Measurements from ENCODE around the gene PHAF1.

The PHAF1 gene

DNA sequence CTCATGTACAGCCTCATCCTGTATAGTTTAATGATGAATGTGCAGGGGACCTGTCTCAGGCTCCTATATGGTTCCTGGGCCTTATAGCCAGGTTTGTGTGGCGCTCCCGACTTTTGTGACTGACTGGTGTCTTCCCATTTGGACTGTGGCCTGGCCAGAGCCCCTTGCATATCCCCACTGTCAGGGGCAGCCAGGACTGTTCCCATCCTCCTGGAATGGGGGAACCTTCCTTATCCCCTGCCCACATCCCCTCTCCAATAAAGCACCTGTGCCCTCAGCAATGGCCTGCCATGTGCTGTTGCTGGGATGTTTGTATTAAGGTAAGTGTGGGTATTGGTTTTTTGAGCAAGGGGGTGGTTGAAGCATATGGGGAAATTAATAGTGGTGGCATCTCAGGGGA lies 38.5 kb downstream of the PHAF1 start:
- no peak for DNase-seq

DNA sequence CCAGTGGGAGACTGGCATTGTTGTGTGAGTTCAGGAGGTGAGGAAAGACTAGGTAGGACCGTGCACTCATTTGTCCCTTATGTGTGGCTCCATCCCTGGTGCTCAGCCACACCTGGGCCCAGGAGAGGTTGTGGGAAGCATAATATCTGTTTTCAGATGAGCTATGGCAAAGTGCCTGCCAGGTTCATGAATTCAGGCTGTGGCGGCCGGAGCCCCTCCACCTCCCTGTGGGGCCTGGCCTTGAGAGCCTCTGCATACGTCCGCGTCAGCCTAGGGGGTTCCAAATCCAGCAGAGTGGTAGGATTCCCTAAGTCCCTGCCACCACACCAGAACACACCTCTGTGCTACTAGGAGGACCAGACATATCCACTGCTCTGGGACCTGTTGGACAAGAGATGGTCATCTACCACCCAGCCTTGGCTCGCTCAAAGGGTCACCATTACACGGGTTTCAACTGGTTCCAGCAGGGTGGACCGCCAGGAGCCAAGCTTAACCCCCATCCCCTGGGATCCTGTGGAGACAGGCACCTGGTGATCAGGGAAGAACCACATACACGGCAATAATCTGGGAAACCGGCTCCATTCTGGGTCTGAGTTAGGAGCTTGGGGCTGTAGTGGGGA lies 39.0 kb downstream of the PHAF1 start:
- no peak for DNase-seq

DNA sequence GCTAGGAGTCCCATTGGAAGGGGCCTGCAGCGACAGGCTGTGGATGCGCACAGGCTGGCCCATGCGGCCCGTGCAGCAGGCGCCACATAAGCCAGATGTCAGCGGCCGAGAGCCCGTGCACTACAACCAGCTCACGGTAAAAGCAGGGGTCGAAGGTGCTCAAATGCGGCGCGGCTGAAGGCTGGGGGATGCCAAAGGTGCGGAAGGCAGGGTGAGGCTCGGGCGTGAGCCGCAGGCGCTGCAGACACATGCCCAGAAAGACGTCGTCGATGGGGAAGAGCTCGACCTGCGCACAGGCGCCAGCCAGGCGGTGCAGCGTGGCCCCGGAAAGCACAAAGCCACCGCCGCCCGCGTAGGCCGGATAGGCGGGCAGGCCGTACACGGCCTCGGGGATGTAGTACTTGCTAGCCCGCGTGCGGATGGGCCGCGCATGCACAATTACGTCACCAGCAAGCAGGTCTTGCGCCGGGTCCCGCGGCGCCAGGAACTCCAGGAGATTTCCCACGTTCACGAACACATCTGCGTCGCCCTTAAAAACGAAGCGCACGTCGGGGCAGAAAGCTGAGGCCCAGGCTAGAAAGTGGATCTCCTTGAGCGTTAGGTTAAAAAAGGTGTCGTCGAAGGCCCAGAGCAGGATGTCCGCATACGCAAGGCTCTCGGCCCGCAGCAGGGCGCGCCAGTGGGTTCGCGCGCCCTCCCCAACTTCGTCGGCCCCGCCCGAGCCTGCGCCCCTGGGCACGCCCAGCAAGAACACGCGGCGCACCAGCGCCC lies 39.7 kb downstream of the PHAF1 start:
- DNase-seq, result no peak

DNA sequence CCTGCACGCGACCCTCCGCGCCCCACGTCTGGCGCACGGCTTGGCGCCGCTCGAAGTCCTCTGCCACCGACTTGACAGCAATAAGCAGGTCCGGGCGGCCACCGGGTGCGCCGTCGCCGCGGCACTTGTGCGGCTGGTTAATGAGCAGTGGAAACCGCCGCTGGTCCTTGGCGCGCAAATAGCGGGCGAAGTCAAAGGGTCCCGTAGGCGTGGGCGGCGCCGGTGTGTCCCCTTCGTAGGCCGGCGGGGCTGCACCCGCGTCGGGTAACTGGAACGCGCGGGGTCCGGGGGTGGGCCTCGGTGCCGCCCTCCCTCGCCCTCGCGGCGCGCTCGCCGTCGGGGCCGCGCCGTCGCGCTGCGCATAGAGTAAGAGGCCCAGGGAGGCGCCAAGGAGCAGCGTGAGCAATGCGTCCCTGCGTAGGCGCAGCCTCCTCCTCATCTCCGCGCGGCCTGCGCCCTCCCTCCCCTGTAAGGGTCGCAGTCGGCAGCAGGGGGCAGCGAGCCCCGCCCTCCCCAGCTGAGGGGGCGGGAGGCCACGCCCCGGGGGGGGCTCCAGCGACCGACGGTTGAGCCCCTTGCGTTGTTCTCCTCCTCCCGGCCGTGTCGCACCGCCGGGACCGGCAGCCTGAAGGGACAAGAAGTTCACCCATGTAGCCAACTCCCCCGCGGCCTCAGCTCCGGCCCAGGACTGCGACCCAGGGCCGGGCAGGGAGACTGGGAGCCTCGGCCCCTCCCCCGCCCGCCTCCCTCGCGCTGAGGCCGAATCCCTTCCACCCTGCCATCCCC lies 40.5 kb downstream of the PHAF1 start:
- DNase-seq, result peak; percentile 56

DNA sequence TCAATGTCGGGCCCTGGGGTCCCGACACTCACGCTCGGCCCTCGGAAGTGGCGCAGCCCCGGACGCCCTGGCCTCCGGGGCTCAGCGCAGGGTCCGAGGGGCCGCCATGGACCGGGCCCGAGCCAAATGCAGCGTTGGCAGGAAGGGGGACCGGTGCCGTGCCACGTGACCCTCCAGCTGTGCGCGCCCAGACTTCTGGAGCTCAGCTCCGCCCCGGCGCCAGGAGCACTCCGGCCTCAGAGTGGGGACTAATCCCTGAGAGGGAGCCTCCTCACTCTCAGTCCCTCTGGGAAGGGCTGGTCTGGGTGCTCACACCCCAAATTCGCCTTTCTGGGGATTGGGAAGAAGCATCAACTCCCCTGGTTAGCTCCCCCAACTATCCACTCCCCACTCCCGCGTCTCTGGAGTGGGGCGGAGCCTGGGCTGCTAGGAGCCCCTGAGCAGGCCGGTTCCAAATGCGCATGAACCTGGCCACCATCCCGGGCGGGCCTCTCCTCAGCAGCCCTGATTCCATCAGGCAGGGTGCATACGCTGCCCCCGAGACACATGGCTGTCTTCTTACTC lies 41.2 kb downstream of the PHAF1 start, which contains the start of gene B3GNT9:
Gene B3GNT9, minus strand, starts transcription at position 166 of the 564 bp plus-strand sequence. CDS start 513 bp downstream, outside the sequence.
- DNase-seq, result no peak

DNA sequence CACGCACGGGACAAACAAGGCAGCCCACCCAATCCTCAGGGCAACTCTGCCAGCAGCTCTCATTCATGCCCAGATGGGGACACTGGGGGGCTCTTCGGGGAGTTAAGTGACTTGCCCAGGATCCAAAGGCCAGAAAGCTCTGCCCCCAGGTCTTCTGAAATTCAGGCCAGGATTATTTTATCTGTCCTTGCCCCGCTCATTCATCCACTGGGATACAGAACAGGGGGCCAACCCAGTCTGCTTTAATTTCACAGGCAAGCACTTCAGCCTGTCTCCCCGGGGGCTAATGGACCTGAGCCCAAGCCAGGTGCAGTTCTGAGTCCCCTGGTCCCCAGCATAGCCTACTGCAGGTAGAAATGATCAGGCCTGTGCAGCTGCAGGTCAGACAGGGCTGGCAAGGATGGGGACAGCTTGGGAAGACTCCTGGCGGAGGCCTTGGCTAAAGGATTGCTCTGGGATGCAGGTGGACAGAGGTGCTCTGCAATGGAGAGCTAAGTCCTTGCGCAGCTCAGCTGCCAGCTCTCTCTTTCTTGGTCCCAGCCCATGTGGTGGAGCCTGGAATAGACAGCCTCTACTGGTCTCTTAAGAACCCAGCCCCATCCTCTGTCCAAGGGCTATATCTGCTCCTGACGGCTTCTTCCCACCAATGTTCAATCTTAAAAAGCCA lies 41.8 kb downstream of the PHAF1 start:
- no peak for DNase-seq

DNA sequence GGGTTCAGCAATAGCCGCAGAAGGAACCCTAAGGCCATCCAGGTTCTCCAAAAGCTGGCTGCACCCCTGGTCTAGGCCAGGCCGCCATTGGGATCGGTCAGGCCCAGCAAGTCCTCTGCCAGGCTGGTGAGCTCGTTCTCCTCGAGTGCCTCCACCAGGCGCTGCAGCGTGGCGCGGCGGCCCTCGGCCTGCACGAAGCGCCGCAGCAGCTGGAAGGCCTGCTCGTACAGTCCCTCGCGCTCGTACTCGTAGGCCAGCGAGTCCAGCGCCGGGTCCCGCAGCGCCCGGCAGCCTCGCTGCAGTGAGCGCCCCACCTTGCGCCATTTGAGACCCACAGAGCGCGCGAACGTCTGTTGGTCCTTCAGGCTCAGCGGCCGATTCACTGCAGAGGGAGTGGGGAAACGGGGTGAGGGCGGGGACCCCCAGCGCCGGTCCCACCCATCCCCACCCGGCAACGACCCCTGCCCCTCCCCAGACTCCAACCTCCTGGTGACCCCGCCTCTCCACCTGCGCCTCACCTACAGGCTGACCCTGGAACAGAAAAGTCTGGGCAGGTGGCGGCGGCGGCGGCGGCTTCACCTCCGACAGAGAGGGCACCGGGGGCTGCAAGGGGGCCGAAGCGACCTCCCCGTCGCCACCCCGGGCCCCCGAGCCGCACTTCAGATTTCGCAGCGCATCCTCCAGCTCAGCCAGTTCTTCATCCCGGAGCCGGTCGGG lies 45.0 kb downstream of the PHAF1 start:
- no peak for DNase-seq

DNA sequence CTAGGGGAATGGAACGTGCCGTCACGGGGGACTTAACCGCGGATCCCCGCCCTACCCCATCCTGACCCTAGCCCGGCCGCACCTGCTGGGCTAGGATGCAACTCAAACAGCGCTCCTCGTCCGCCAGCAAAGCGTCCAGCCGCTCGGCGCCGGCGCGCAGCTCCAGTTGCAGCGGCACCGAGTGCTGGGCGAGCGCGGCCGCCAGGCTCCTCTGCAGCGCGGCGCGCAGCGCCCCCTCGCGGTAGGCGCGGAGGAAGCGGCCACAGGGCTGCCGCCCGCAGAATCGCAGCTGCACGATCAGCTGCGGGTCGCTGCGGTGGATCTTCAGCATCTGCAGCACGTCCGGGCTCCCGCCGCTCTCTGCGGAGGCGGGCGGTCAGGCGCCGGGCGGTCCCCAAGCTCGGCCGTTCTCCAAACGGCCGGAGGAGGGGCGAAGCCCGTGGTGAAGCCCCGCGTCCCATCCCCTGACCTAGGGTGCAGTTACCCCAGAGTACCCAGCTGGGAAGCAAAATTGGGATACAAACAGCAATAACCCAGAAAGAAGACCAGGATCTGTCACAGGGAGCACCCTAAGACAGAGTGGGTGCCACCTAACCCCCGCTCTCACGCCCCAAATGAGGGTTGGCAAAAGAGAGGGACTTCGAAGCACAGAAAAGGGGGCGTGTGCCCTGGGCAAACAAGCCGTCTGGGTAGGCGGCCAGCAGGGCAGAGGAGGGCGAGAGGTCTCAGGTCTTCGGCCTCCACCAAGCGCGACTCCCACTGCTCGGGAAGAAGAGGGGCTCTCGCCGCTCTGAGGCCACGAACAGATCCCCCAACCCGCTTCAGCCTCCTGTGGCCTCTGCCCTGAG lies 45.8 kb downstream of the PHAF1 start:
- DNase-seq, result peak; percentile 82

DNA sequence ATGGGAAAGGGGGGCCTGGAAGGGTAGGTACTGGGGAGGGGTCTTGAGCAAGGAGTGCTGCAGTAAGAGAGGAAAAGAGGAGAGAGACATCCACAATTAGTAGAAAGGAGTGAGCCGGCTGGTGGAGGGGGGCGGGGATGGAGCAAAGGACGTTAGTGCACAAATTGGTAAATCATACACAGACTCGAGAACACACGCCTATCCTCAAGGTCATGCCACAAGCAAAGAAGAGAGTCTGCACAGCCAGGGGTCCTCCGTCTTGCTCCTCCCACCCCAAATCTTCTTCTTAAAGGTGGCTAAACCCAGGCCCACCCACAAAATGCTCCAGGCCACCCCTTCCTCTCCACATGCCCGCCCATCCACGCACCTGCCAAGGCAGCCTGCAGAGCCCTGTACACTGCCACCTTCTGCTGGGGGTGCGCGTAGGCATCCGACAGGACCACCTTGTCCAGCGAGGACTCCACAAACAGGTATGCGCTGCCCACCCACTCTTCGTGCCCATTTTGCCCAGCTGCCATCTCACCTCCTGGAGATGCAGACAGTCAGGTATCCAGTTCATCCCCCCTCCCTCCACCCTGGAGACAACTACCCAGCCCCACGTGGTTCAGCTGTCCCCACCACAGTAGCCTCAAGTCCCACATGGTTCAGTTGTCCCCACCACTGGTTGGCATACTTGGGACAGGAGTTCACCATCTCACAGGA lies 46.6 kb downstream of the PHAF1 start:
- DNase-seq, result no peak

DNA sequence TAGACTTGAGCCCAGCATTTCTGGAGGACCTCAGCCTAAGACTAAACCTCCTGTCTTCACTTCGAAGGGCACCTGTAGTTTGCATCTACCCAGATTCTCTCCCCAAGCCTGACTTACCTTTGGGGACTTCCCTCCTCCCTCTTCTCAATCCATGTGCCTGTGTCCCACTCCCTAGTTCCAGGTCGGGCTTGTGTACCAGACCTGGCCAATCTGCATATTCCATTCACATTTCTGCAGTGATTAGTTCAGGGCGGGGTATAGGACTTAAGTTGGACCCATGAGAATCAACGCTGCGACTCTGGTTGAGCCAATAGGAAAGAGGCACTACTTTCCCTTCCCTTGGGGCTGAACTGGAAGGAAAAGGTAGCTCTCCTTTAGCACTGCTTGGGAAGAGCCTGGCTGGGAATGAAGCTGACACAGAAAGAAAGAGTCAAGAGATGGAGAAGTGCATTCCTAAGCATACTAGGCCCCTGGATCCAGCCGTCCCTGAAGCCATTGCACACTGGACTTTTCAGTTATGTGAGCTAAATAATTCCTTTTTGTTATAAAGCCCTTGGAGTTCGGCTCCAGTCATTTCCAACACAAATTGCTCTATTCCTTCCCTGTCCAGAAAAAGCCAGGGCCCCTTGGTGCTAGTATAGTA lies 47.5 kb downstream of the PHAF1 start:
- no peak for DNase-seq

DNA sequence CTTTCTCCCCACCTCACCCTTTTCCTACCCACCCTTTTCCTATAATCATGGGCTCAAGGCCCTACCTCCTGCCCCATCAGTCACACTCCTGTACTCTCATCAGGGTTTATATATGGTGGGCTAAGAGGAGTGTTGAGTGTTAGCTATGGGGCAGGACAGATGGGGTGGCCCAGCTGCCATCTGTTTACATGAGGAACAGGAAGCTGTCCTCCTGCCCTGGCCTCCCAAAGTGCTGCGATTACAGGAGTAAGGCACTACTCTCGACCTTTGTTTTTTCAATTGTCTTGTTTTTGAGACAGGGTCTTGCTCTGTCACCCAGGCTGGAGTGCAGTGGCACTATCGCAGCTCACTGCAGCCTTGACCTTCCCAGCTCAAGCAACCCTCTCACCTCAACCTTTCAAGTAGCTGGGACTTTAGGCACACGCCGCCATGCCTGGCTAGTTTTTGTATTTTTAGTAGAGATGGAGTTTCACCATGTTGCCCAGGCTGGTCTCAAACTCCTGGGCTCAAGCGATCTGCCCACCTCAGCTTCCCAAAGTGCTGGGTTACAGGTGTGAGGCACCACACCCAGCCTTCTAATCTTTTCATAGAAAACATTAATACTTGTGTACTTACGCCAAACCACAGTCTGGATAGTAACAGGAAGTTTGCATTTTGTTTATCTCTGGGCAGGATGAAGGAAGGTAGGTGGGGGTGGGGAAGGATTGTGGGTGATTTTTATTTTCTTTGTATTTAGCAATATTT lies 48.3 kb downstream of the PHAF1 start:
- no peak for DNase-seq

DNA sequence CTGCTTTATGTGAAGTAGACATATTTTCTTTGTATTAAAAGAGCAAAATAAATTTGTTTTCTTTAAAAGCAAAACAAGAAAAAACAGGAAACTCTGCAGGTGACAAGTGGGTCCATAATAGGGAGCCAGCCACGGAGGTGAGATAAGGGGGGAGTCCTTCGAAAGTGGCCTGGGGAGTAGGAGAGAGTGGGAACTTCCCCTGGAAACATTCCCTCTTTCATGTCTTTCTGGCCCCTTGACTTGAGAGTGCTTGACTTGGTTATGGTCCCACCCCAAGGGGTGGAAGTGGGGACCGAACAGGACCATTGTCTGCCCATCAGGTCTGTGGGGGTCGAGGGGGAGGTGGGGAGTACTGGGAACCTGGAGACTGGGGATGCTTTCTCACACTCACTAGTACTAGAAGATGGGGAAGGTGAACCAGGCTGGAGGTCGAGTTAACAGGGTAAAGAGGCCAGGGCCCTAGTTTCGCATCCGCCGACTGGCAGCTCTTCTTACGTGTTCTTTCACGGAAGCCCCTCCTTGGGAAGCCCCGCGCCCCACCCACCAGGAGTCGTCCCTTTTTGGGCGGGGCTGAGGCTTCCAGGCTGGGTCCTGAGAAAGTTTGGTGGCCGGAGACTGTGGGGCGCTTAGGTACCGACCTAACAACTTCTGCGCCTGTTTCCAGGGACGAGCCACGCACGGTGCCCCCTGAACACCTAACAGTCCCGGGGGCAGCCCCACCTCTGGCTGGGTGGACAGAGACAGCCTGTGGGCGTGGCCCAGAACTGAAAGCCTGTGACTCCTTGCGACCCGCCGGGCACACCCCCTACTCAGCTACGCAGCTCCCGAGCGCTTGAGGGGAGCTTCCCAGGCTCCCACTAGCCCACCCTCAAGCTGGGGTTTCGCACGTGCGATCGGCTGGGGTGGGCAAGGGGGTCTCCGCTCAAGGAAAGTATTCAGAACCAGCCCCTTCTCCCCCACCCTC lies 49.2 kb downstream of the PHAF1 start:
- peak; percentile 76 for DNase-seq

DNA sequence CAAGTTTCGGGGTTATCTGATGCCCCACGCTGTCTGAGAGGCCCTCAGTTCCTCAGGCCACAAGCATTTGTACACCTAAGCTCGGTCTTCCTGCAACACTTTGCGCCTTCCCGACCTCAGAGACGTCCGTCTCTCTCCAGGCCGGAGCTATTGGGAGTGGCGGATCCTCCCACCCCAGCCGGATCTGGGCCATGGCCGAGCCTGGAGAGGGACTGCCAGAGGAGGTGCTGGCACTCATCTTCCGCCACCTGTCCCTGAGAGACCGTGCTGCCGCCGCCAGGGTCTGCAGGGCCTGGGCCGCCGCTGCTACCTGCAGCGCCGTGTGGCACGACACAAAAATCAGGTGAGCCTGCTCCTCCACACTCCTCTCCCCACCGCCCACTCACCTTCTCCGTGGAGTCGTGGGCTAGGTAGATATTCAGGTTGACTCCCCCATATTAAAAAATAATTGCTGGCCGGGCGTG lies 51.9 kb downstream of the PHAF1 start:
- DNase-seq, result no peak

DNA sequence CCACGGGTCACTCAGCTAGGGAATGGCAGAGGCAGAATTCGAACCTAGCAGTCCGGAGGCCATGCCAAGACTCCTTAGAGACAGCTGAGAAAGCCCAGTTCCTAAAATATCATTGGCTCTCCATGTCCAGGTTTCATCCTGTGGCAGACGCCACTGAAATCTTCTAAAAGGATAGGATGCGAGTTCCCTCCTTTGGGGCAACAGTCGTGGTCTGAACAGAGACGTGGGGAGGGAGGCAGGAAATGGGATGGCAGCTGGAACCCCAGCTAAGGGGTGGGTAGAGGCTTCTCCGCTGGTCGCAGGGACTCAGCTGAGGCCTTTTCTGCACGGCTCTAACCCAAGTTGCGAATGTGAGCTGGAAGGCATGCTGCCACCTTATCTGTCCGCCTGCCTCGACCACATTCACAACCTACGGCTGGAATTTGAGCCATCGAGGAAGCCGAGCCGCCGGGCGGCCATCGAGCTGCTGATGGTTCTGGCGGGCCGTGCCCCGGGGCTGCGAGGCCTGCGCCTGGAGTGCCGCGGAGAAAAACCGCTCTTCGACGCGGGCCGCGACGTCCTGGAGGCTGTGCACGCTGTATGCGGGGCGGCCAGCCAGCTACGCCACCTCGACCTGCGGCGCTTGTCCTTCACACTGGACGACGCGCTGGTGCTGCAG lies 52.9 kb downstream of the PHAF1 start:
- DNase-seq, result no peak

DNA sequence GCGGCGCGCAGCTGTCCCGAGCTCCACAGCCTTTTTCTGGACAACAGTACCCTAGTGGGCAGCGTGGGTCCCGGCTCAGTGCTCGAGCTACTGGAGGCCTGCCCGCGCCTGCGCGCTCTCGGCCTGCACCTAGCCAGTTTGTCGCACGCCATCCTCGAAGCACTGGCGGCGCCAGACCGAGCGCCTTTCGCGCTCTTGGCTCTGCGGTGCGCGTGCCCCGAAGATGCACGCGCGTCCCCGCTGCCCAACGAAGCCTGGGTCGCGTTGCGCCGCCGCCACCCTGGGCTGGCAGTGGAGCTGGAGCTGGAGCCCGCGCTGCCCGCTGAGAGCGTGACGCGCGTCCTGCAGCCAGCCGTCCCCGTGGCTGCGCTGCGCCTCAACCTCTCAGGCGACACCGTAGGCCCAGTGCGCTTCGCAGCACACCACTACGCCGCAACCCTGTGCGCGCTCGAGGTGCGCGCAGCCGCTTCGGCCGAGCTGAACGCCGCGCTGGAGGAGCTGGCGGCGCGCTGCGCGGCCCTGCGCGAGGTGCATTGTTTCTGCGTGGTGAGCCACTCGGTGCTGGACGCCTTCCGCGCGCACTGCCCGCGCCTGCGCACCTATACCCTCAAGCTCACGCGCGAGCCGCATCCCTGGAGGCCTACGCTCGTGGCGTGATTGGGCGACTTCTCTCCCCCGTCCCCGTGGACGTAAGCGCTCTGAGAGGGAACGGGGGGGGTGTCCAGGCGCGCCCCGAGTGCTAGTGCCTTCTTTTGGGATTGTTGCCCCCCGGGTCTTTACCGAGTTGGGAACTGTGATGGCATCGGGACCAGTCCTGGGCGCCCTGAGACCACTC lies 53.6 kb downstream of the PHAF1 start:
- DNase-seq, result peak; percentile 49

DNA sequence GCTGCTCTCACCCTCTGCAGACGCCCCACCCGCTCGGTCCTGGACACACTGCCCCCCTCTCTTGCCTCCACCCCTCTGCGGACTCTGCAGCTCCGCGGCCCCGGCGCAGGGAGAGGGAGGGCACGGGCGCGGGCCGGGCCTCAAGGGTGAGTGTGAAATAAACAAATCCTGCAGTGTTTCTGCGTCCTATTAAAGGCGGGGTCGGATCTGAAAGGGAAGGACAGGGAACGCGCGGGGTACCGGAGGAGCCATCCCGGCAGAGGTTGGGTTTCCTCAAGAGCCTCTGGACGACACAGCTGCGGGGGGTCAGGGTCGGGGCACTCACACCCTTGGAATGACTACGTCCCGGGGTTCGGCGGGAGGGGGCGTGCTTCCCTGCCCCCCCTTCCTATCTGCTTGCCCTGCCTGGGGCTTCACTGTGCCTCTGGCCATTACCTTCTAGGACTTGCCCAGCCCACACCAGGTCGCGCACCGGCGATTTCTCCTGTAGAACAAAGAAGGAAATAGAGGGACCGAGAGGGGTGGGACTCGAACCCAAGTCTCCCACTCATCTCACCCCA lies 54.3 kb downstream of the PHAF1 start:
- DNase-seq, result no peak

All from stimulated activated CD4-positive, alpha-beta T cell treated with anti-CD3 and anti-CD28 coated beads, Interleukin-4, amount 100 ng/mL, for 1 hour (primary cell).